ENCODE results near the gene ZNF891.

Gene ZNF891

DNA sequence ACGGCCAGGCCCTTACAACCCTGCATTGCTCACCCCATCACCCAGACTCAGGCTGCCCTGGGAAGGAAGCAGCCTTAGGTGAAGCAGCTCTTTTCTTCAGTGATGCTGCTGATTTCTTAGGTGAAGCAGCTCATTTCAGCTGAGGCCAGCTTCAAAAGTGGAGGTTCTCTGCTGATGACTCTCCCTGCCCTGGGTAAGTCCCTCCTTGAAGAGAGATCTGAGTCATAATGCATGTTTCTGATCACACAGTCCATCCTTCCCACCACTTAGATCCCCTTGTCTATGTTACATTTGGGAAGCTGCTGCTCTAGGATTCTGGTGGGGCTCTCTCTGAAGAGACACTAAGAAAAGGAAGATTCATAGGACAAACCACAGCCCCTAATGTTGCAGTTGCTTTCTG, 66.5 kb downstream of the ZNF891 start:
- in situ Hi-C loops (cut with MboI; ENCODE audit: low sequenced_read_pairs) = no loop called here

DNA sequence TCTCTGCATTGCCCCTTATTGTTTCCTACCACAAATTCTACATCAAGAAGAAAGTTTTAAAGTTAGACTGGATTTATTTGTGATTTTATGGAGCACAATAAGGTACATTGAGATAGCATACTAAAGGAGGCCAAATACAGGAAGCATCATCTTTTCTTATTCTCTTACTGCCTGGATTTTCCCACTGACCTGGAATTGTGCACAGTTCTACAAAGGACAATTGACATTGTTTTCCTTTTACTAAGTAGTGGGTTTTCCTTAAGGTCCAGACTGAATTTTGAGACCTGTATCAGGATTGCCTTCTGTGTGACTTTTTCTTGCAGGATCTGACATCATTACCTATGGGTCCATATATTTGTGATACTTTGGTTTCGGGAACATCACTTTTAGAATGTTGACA, 68.1 kb downstream of the ZNF891 start:
- in situ Hi-C loops (cut with MboI; ENCODE audit: low sequenced_read_pairs) = no loop called here

DNA sequence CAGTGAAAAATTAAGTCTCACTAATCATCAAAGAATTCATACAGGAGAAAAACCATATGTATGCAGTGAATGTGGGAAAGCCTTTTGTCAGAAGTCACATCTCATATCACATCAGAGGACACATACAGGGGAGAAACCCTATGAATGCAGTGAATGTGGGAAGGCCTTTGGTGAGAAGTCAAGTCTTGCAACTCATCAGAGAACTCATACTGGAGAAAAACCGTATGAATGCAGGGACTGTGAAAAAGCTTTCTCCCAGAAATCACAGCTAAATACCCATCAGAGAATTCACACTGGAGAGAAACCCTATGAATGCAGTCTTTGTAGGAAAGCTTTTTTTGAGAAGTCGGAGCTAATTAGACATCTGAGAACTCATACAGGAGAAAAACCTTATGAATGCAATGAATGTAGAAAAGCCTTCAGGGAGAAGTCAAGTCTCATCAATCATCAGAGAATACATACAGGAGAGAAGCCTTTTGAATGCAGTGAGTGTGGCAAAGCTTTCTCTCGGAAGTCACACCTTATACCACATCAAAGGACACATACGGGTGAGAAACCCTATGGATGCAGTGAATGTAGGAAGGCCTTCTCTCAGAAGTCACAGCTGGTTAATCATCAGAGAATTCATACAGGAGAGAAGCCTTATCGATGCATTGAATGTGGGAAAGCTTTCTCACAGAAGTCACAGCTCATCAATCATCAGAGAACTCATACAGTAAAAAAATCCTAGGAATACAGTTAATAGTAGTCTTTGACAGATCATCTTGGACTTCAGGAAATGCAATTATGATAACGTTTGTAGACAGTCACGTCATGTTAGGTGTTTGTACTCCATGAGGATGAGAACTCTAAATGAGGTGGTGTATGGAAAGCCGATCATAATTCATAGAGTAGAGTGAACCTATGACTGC, 71.6 kb downstream of the ZNF891 start:
- in situ Hi-C loops (cut with MboI; ENCODE audit: low sequenced_read_pairs) = no loop called here

DNA sequence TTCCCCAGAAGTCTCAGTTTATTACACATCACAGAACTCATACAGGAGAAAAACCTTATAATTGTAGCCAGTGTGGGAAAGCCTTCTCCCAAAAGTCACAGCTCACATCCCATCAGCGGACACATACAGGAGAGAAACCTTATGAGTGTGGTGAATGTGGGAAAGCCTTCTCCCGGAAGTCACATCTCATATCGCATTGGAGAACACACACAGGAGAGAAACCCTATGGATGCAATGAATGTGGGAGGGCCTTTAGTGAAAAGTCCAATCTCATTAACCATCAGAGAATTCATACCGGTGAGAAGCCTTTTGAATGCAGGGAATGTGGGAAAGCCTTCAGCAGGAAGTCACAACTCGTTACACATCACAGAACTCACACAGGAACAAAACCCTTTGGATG, 72.6 kb downstream of the ZNF891 start:
- in situ Hi-C loops (cut with MboI; ENCODE audit: low sequenced_read_pairs) = no loop called here

All from HL-60/S4 (cell line).